CD1c-positive myeloid dendritic cell (primary cell): ENCODE results near the gene PPM1A.
A peak's percentile ranks its signal among the peaks of the same experiment; 100 is the strongest.

ENCODE experiments used
- DNase-seq: peaks from one replicate; pipeline ENCODE4 v3.0.0-alpha.2; 2016; ENCODE audit errors: extremely low spot score

The PPM1A gene

GRCh38 chr14:60248697-60249318 is at the start of gene PPM1A:
PPM1A (plus strand) TSS chr14:60249221; CDS start chr14:60282704, 33,483 bp downstream.
- DNase-seq, result peak; percentile 98

DNA sequence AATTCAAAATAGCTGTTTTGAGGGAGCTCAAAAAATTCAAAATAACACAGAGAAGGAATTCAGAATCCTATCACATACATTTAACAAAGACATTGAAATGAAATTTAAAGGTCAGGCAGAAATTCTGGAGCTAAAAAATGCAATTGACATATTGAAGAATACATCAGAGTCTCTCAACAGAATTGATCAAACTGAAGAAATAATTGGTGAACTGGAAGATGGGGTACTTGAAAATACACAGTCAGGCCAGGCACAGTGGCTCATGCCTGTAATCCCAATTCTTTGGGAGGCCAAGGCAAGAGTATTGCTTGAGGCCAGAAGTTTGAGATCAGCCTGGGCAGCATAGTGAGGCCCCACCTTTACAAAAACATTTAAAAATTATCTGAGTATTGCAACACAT is 49.7 kb upstream of the PPM1A start:
- no peak for DNase-seq

GRCh38 chr14:60204104-60204842 is 44.7 kb upstream of the PPM1A start:
- DNase-seq, result no peak

GRCh38 chr14:60204843-60205774 is 43.9 kb upstream of the PPM1A start:
- no peak for DNase-seq

GRCh38 chr14:60206249-60206670 is 42.8 kb upstream of the PPM1A start:
- no peak for DNase-seq

DNA sequence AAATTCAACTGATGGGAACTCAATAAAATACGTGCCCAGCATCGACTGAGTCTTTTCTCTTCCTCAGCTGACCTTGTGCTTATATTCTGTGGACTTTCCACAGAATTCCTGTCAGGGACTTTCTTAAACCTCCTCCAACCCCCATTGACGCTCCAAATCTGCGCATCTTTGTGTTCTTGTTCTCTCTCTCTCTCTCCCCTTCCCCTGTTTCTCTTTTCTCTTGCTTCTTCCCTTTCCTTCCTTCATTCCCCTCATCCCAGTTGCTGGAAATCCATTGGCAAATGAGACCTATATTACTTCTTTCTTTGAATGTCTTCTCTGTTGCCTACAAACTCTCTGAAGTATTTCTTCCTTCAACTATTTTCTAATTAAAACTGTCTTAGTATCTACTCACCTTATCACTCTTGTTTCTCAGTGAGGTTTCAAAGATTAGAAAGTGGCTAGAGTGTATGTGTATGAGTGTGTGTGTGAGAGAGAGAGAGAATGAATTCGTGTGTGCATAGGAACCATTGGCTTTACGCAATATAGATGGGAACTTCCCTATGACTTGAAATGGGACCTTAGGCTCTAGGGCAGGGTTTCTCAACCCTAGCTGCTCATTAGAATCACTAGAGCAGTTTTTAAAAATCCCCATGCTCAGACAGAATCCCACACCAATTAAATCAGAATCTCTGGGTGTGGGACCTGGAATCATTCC is 42.0 kb upstream of the PPM1A start:
- peak; percentile 8 for DNase-seq

- DNase-seq, result no peak
These were observed 38.3 kb upstream of the PPM1A start for GRCh38 chr14:60210703-60211102.

DNA sequence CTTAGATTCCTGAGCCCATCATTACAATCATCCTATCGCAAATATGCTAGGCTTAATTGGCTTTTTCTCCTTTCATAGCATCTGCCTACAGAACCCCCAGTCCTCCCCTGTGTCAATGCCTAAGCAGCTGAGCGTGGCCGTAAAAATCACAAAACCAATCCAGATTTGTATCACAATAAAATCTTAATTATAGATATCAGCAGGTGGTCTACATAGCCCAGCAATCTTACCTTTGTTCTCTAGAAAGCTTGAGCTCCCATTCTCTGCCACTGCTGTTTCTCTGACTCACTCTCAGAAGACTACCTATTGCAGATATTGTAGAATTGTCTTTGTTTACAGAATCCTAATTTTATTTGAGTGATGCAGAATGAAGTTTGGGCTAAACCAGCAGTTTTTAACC is 37.9 kb upstream of the PPM1A start:
- no peak for DNase-seq

DNA sequence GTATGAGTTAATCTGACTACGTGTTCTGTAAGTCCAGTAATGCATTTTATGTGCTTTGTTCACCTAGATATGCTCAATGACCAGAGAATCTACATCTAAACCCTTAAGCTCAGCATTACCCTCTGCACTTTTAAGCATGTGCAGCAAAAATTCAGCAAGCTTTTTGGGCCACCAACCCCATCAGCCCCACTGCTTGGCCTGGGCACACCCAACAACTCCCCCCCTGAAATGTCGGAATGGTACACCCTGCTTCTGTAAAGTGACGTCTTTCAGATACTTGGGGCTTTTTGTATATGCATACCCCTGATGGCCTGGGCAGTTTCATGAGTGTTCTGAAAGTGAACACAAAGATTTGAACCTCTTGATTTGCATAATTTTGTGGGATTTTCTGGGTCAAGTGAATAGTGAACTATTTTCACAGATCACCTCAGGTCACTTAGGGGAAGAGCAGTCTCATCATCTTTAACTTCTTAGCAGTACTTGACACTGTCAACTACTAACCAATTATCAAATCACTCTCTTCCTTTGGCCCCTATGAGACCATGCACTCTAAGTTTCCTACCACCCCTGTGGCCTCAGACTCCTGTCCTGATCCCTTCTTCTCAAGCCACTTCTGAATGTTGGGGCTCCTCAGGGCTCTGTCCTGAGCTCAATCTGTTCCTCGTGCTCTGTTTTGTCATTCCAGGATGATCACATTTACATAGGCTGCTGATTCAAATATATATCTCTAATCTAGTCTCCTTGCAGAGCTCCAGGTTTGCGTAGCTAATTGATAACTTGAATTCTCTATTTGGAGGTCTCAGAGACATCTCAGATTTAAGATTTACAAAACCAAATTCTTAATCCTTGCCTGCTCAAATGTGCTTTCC is 36.3 kb upstream of the PPM1A start:
- no peak for DNase-seq

DNA sequence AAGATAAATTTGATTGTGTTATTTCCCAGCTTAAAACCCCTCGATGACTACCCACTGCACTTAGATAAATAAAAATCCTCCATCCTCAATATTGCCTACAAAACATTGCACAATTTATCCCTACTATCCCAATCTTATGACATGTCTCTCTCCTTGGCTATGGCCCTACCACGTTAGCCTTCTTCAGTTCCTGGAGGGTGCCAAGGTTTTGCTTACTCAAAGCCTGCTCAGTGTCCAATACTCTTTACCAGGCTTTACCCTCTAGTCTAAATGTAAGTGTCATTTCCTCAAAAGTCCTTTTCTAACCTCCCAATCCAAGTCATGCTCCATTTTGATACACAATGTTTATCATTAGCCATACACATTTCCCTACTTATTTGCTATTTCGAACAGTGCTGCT is 35.0 kb upstream of the PPM1A start:
- DNase-seq, result no peak

- no peak for DNase-seq
These were observed 34.5 kb upstream of the PPM1A start for GRCh38 chr14:60214415-60215126.

DNA sequence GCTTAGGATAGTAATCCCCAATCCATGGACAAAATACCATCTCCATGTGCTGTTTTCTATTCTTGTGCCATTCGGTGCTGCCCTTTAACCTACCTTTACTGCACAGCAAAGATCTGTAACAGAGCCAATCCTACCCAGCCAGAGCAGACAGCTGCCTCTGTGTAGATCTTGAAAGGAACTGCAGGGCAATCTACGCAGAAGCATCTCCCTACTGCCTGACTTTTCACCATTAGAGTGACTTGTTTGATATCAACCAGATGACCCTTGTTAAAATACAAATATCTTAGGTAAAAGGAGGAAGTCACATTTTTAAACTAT is 33.9 kb upstream of the PPM1A start:
- no peak for DNase-seq

DNA sequence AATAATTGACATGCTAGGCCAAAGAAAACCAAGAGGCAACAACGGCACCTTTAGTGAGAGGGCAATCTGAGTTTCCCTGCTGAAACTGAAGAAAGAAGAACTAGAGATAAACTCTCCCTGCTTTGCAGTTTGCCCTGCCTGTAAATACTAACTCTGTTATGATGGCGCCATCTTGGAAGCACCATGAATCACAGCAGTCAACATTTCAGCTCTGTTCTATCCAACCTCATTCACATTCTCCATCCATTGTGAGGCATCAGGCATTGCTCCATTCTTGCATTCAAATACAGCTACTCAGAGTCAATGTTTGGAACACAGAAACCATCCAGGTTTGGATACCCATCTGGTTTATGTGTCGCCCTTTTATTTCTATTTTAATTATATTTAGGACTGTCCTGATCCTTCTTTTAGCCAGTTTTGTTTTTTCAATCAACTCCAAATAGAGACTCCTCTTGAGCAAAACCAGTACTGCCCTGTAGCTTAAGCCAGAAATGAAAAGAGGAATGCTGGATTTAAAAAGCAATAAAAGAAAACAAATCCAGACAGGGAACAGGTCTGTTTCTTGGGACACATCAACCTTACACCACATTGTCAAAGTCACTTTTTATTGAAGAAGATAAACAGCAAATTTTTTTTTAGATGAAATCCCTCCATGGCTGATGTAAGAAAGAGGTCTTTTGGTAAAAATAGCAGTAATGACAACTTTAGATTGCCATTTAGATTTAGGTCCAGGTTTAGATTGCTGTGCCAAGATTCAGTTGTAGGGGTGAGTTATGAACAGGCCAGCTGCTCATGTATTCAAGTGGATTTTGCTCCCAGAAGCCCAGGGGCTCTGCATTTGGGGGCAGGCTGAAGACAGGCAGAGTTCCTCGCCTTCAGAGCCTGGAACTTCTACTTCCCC is 33.3 kb upstream of the PPM1A start:
- DNase-seq, result no peak

DNA sequence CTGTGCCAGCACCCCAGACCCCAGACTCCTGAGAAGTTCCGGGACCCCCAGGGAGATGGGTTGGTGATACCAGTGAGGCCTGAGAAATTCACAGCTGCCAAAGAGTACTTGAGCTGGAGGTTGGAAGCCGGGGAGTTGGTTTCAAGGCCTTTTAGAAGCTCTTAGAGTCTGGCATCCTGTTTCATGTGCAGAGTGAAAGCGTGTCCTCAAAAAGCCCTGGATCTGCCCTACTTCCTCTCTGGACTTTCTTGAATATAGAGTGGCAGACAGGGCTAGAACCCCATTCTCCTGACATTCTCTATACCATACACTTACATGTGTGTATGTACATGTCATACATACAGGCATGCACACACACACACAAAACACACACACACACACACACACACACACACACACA is 31.3 kb upstream of the PPM1A start:
- DNase-seq, result no peak

- DNase-seq, result no peak
These were observed 28.9 kb upstream of the PPM1A start for GRCh38 chr14:60220084-60220483.

GRCh38 chr14:60220917-60221316 is 28.1 kb upstream of the PPM1A start:
- DNase-seq, result no peak

GRCh38 chr14:60221457-60221856 is 27.6 kb upstream of the PPM1A start:
- DNase-seq, result no peak

DNA sequence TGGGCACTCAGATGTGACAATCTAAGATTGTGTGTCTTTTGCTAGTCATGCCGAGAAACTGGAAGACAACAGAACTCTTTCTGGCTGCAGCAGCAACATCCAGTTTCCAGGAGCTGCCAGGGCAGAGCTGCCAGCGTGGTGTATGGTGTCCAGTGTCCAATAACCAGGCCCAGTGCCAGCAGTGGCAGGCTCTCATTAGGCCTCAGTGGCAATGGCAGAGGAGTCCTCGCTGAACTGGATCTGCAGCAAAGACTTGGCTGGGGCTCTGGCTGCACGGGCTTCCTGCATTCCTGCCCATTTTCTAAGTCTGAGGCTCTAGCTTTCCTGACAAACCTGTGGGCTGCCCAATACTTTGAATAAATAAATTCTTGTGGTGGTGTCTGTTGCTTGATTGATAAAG is 26.2 kb upstream of the PPM1A start:
- no peak for DNase-seq

GRCh38 chr14:60225265-60225664 is 23.8 kb upstream of the PPM1A start:
- no peak for DNase-seq
